SK-N-SH treated with all-trans-retinoic acid at 6 μM for 48 hours (cell line): Measurements from ENCODE around the gene CFAP45.

Source experiments
- GLIS3 ChIP-seq: fragments of 250-450 bp; sonication (Bioruptor Pico); IDR thresholded peaks from 2 replicates; pipeline ENCODE4 v1.5.0; 2020; ENCODE audit warnings: mild to moderate bottlenecking, moderate library complexity
- ISL1 ChIP-seq: fragments of 250-450 bp; sonication (Bioruptor Pico); IDR thresholded peaks from 2 replicates; pipeline ENCODE4 v2.1.2; 2022; ENCODE audit warnings: mild to moderate bottlenecking, moderate library complexity
- PATZ1 ChIP-seq: fragments of 250-450 bp; sonication (Bioruptor Pico); IDR thresholded peaks from 2 replicates; pipeline ENCODE4 v1.8.0; 2020; ENCODE audit warnings: mild to moderate bottlenecking, moderate library complexity, borderline replicate concordance

GRCh38 chr1:159843459-159843858 is 56.5 kb downstream of the CFAP45 start:
- TF ChIP-seq PATZ1 (CRISPR knock-in tag) (no peak), GLIS3 (CRISPR knock-in tag) (no peak), ISL1 (CRISPR knock-in tag) (no peak)
